ENCODE measurements around the gene DCTN2.
A peak's percentile ranks its signal among the peaks of the same experiment; 100 is the strongest.
"Not testable (repeated sequence)": the region's sequence is repeated elsewhere in the genome, so short reads cannot be mapped to it uniquely, and the experiment has no call there.

Gene DCTN2

GRCh38 chr12:57546438-57547287 lies at the start of gene DCTN2:
DCTN2 (minus strand) TSS chr12:57547192; CDS start chr12:57547063, 129 bp downstream.
- DNase-seq (ENCODE audit: low read depth): peak; percentile 87

DNA sequence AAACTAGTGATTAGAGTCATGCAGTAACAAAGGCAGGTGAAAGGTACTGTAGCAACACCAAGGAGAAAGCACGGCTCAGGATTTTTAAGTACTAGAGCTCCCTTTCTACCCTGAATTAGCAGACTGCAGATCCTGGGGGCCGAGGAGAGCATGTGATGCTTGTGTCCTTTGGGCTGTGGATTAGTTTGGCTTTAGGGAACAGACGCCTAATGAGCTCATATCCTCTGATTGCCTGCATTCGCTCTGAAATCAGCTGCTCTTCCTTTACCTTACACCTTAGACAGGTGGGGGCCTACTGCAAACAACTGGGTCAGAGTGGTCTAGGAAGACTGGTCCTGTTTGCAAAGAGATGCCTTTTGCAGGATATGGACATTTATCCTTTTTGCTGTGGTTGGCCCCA lies 46.2 kb upstream of the DCTN2 start:
- no peak for DNase-seq (ENCODE audit: low read depth)

- no peak for DNase-seq (ENCODE audit: low read depth)
These were observed 45.7 kb upstream of the DCTN2 start for GRCh38 chr12:57592551-57593165.

DNA sequence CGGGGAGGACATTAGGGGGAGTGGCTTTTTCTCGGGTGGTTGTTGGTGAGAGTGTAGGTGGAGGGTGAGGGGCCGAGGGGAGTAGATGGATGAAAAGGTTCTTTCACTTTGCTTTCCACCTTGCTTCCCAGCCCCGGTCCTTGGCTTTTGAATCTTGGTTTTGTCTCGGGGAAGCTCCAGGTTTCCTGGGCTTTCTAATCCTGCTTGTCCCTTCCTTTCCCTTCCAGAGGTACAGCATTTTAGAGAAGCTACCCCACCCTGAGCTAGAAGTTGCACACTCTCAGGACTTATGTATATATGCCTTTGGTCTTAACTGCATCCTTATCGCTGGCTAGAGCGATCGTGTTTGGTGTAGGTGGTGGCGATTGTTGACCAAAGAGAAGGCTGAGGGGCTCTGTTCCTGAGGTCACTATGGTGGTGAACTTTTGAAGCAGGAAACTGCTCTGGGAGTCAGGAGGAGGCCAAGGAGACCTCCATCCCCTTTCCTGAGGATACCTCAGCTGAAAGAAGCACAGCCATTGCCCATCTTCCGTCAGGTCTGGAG lies 44.9 kb upstream of the DCTN2 start:
- DNase-seq (ENCODE audit: low read depth): no peak

GRCh38 chr12:57590864-57591781 lies 44.1 kb upstream of the DCTN2 start, which contains the start of gene PIP4K2C:
PIP4K2C (plus strand) TSS chr12:57591192; CDS start chr12:57591290, 98 bp downstream.
- peak; percentile 70 for DNase-seq (ENCODE audit: low read depth)

DNA sequence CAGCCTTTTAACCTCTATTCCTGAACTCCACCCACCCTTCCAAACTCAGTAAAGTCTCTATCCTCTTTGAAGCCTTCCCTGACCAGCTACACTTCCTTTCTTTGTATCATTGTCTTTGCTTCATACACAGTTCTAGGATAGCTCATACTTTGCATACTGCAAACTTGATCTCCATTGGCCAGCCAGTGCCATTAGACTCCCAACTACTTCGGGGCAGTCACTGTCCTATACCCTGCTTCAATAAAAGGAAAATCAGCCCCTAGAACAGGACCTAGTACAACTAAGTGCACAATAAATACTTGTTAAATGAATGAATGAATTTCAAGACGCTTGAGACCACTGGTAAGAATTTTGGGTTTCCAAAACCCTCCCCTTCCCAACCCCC lies 43.5 kb upstream of the DCTN2 start:
- DNase-seq (ENCODE audit: low read depth): no peak

GRCh38 chr12:57588951-57589610 lies 42.1 kb upstream of the DCTN2 start:
- not testable (repeated sequence) for DNase-seq (ENCODE audit: low read depth)

DNA sequence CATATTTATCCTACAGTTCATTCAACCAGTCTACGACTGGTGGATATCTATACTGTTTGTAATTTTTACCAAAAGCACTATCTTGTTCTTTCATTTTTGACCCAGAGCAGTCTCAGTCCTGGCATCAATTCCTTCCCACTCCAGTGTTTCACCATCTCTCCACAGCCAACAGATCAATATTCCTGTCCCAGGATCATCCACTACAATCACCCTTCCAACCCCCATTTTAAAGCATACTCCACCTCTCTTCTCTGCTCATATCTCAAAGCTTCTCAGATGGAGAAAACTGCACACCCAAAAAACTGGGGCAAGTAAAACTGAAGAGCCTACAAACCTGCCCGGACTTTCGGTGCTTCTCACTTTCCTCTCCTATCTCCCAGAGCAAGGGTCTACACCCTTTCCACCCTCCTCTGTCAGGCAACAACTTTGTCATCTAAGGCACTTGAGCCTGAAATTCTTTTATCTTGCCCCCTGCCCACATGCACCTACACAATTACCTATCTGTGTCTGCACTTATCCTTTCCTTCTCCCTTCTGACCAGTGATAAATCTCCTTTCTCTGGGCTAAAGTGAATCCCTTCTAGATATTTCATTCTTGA lies 39.9 kb upstream of the DCTN2 start:
- no peak for DNase-seq (ENCODE audit: low read depth)

- no peak for DNase-seq (ENCODE audit: low read depth)
These were observed 39.1 kb upstream of the DCTN2 start for GRCh38 chr12:57586128-57586527.

DNA sequence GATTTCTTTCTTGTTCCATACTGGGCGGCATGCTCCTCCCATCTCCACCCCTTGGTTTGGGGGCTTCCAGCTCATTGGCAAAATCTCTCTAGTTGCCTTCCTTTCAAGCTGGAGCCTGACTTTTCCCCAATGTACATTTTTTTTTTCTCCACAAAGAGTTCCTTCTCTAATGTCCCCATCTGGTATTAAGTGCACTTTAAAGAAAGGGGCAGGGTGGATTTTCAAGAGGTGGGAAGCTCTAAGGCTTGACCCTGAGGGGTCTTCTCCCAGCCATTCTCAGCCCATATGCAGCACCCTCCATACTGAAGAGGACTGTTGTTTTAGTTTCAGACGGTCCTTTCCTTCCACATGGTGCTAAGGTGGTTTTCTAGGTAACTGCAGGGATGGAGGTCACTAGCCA lies 38.2 kb upstream of the DCTN2 start:
- DNase-seq (ENCODE audit: low read depth): no peak

- DNase-seq (ENCODE audit: low read depth): no peak
These were observed 37.7 kb upstream of the DCTN2 start for GRCh38 chr12:57584690-57585089.

DNA sequence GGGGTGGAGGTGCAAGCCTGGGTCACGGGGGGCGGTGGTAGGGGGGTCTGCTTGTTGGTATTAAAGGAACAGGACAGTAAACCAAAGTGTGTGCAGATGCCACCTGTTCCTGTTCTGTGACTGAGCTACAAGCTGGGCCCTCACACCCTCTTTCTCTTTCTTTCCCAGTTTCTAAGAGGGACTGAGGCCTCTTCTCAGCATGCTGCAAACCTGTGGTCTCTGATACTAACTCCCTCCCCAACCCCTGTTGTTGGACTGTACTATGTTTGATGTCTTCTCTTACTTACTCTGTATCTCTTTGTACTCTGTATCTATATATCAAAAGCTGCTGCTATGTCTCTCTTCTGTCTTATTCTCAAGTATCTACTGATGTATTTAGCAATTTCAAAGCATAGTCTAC lies 37.1 kb upstream of the DCTN2 start:
- no peak for DNase-seq (ENCODE audit: low read depth)

- peak; percentile 41 for DNase-seq (ENCODE audit: low read depth)
These were observed 36.2 kb upstream of the DCTN2 start for GRCh38 chr12:57583008-57583831.

- DNase-seq (ENCODE audit: low read depth): no peak
These were observed 35.4 kb upstream of the DCTN2 start for GRCh38 chr12:57582440-57582839.

- no peak for DNase-seq (ENCODE audit: low read depth)
These were observed 34.8 kb upstream of the DCTN2 start for GRCh38 chr12:57581802-57582201.

DNA sequence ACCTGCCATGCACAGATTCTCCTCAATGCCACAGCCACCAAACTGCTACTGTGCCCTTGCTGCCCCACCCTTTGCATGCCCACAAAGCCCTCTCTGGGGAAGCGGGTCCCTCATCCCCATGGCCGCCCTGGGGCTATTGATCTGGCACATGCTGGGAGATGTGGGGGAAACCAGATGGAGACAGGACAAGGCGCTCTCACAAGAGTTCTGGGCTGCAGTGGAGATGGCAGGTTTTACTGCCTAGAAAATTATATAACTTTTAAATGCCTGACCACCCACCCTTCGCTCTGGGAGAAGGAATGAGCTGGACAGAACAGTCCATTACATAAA lies 33.4 kb upstream of the DCTN2 start:
- no peak for DNase-seq (ENCODE audit: low read depth)

- no peak for DNase-seq (ENCODE audit: low read depth)
These were observed 32.9 kb upstream of the DCTN2 start for GRCh38 chr12:57579677-57580465.

GRCh38 chr12:57579011-57579410 lies 32.0 kb upstream of the DCTN2 start:
- no peak for DNase-seq (ENCODE audit: low read depth)

DNA sequence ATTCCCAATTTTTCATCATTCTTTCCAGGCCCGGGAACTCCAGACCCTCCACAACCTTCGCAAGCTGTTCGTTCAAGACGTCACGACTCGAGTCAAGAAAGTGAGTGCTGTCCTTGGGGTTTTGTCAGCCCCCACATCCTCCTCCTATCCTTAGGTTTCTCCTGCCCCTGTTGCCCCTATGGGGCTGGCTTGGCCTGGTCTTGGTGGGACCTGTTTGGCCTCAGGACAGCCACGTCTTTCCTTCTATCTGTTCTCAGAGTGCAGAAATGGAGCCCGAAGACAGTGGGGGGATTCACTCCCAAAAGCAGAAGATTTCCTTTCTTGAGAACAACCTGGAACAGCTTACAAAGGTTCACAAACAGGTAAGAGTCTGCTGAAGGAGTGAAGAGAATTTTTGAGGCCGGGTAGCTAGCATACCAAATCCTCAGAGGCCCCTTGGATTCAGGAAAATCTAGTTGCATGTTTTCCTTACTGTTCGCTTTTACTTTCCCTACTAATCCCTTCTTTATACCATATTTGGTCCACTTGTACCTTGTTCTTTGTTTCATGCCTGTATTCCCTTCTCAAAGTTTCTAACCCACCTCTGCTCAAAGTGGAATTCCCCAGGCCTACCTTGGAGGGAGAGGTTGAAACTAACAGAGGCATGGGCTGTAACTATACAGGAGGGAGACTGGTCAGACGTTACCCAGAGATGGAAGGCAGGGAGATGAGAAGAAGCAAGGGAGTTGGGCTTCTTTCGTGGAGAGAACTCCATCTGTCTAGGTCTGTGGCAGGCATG lies 31.2 kb upstream of the DCTN2 start:
- no peak for DNase-seq (ENCODE audit: low read depth)

Measured in stimulated activated CD8-positive, alpha-beta memory T cell treated with anti-CD3 and anti-CD28 coated beads, Interleukin-4, amount 100 ng/mL, for 24 hours (primary cell).